NCI-H2081 (cell line): ENCODE measurements around the gene ATP12A.
A peak's percentile ranks its signal among the peaks of the same experiment; 100 is the strongest.

Experiments used
- DNase-seq, 2 experiments: peaks; one replicate each; lab custom pipeline; 2025; lab: John Stamatoyannopoulos, UW

The ATP12A gene

GRCh38 chr13:24663586-24663985 lies 16.6 kb upstream of the ATP12A start:
- no peak for DNase-seq

- DNase-seq: no peak
Observed at GRCh38 chr13:24664726-24665409, 15.3 kb upstream of the ATP12A start.

GRCh38 chr13:24668511-24668910 lies 11.7 kb upstream of the ATP12A start:
- no peak for DNase-seq

- no peak for DNase-seq
Observed at GRCh38 chr13:24668955-24669582, 11.1 kb upstream of the ATP12A start.

GRCh38 chr13:24670174-24670573 lies 10.0 kb upstream of the ATP12A start:
- DNase-seq: no peak

- DNase-seq: peak in 1 of 2 experiments; percentile 8
Observed at GRCh38 chr13:24670961-24671381, 9.2 kb upstream of the ATP12A start.

- peak; percentile 18 to 56 for DNase-seq
Observed at GRCh38 chr13:24671386-24672113, 8.7 kb upstream of the ATP12A start.

GRCh38 chr13:24672141-24673132 lies 7.8 kb upstream of the ATP12A start:
- no peak for DNase-seq

- DNase-seq: no peak
Observed at GRCh38 chr13:24675806-24676570, 4.2 kb upstream of the ATP12A start.

GRCh38 chr13:24678151-24678550 lies 2.1 kb upstream of the ATP12A start:
- no peak for DNase-seq

GRCh38 chr13:24679686-24680085 lies 522 bp upstream of the ATP12A start:
- no peak for DNase-seq

GRCh38 chr13:24680921-24681604 lies 855 bp downstream of the ATP12A start:
- no peak for DNase-seq

- no peak for DNase-seq
Observed at GRCh38 chr13:24681930-24682329, 1.7 kb downstream of the ATP12A start.

GRCh38 chr13:24682353-24682752 lies 2.1 kb downstream of the ATP12A start:
- DNase-seq: no peak

- no peak for DNase-seq
Observed at GRCh38 chr13:24683351-24683750, 3.1 kb downstream of the ATP12A start.

- peak in 1 of 2 experiments; percentile 21 for DNase-seq
Observed at GRCh38 chr13:24683838-24684599, 3.8 kb downstream of the ATP12A start.

- peak in 1 of 2 experiments; percentile 35 for DNase-seq
Observed at GRCh38 chr13:24684600-24684998, 4.4 kb downstream of the ATP12A start.

GRCh38 chr13:24685314-24685713 lies 5.1 kb downstream of the ATP12A start:
- DNase-seq: no peak

GRCh38 chr13:24687611-24688010 lies 7.4 kb downstream of the ATP12A start:
- no peak for DNase-seq

GRCh38 chr13:24688111-24688510 lies 7.9 kb downstream of the ATP12A start:
- no peak for DNase-seq
